Gastroesophageal sphincter (tissue), 4 donors: ENCODE results near the gene PLA2R1. TPM values are rescaled to one million over a fixed set of nuclear protein-coding genes. Genes with fewer than 3 reads are reported as not detected.

ENCODE experiments used
- ATAC-seq: fragments of 150-250 bp; one replicate; pipeline ENCODE4 v1.9.1; 2016; ENCODE audit warnings: mild to moderate bottlenecking, moderate library complexity
- H3K27ac ChIP-seq, 4 donors: fragments of 200-600 bp; sonication (generic) in 3 of 4; 1 replicate in 3 of 4; 2 replicates in 1 of 4; pipeline ENCODE4 v1.5.1; 2016 to 2019
- H3K27me3 ChIP-seq: fragments of 200-600 bp; sonication (generic); one replicate; pipeline ENCODE4 v1.5.1; 2019
- H3K36me3 ChIP-seq, 2 donors: fragments of 200-600 bp; sonication (generic); one replicate each; pipeline ENCODE4 v1.5.1; 2019; ENCODE audit warnings: control low read depth in 1 of 2
- H3K4me1 ChIP-seq, 3 donors: fragments of 200-600 bp; sonication (generic); 1 replicate in 2 of 3; 2 replicates in 1 of 3; pipeline ENCODE4 v1.5.1; 2016 to 2019; ENCODE audit warnings: control low read depth in 2 of 3
- H3K4me3 ChIP-seq, 2 donors: fragments of 200-600 bp; sonication (generic); one replicate each; pipeline ENCODE4 v1.5.1; 2019; ENCODE audit warnings: mild to moderate bottlenecking in 1 of 2, moderate library complexity in 1 of 2
- H3K9me3 ChIP-seq, 3 donors: fragments of 200-600 bp; sonication (generic); one replicate each; pipeline ENCODE4 v1.5.1; 2017 to 2019; ENCODE audit warnings: control low read depth in 2 of 3
- EP300 ChIP-seq: sonication (generic); formaldehyde crosslinking; IDR thresholded peaks from one replicate; pipeline ENCODE4 v1.6.1; 2017; ENCODE audit warnings: antibody characterized with exemption, mild to moderate bottlenecking
- POLR2A ChIP-seq, 2 donors: fragments of 450-650 bp; IDR thresholded peaks; one replicate each; pipeline ENCODE4 v1.6.1; 2017; ENCODE audit warnings: antibody characterized with exemption in 2 of 2, mild to moderate bottlenecking in 2 of 2, moderate library complexity in 1 of 2
- POLR2AphosphoS5 ChIP-seq: sonication (generic); formaldehyde crosslinking; IDR thresholded peaks from one replicate; pipeline ENCODE4 v1.6.1; 2017; ENCODE audit warnings: antibody characterized with exemption
- WGBS, 2 donors: methylation state at CpG; one replicate each; pipeline ENCODE4 v1.1.5; 2018; ENCODE audit warnings: low coverage in 1 of 2; 5-methylcytosine and 5-hydroxymethylcytosine counted together
- total RNA-seq, 4 donors: library from RNA; depleted of rRNA; stranded (reverse); fragments of >200 nt; gene quantifications; one replicate each; pipeline ENCODE4 v1.1.0, GENCODE V29; 2016
- TF ChIP-seq, protein P1 (sequence below), 4 experiments: fragments of 200-600 bp in 2 of 4; fragments of 450-650 bp in 2 of 4; sonication (generic) in 1 of 4; IDR thresholded peaks; one replicate each; pipeline ENCODE4 v1.5.1; 2017 to 2019; ENCODE audit warnings: antibody characterized with exemption in 4 of 4, mild to moderate bottlenecking in 2 of 4, moderate library complexity in 2 of 4

PLA2R1 gene
- total RNA-seq, 4 donors from 2014 or later, result 6.5 to 15.0 (median 8.0) TPM

DNA sequence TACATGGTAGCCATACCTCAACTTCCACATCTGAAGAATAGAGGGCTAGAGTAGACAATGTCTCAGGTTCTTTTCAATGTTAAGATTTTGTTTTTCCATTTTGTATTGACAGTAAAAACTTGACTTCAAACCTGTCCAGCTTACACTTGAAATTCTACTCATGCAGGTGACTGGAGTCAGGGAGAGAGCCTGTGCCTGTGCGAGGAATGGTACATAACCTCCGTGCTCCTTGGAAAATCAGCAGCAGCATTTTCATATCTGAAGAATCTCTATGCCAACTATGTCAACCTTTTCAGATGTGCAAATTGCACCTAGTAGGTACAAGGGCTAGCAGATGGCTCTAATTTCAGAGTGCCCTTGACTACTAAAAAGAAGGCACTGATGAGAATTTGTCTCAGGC, 2.1 kb downstream of the PLA2R1 start:
- no peak for ATAC-seq

DNA sequence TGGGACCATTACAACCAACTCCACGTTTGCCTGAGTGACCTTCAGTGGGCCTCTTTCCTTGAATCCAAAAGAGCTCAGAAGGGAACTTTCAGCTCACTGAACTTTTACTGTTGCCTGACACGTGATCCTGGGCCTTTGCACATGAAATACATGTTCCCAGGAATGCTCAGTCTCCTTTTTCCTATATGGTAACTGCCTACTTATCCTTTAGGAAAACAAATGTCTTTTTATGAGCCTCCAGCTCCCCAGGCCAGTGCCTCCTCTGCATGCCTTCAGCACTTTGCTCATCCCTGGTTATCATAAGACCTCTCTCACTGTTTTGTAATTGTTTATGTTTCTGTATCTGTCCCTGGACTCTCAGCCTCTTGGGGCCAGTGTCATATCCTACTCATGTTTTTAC, 5.1 kb downstream of the PLA2R1 start:
- H3K27me3 ChIP-seq, result no peaks in the 10 kb centered on the region
- peaks cover 0 to 38% (median 0%) of the 10 kb centered on the region in 3 donors for H3K4me1 ChIP-seq
- no peak for ATAC-seq
- WGBS, 2 donors, result 57 to 77% methylated on average over 1 to 2 of the region's 2 CpGs
- TF ChIP-seq, protein P1, sequence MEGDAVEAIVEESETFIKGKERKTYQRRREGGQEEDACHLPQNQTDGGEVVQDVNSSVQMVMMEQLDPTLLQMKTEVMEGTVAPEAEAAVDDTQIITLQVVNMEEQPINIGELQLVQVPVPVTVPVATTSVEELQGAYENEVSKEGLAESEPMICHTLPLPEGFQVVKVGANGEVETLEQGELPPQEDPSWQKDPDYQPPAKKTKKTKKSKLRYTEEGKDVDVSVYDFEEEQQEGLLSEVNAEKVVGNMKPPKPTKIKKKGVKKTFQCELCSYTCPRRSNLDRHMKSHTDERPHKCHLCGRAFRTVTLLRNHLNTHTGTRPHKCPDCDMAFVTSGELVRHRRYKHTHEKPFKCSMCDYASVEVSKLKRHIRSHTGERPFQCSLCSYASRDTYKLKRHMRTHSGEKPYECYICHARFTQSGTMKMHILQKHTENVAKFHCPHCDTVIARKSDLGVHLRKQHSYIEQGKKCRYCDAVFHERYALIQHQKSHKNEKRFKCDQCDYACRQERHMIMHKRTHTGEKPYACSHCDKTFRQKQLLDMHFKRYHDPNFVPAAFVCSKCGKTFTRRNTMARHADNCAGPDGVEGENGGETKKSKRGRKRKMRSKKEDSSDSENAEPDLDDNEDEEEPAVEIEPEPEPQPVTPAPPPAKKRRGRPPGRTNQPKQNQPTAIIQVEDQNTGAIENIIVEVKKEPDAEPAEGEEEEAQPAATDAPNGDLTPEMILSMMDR (IDR thresholded peaks at IDR 0.05), result no peak
- TF ChIP-seq POLR2A (IDR thresholded peaks at IDR 0.05) (no peak), EP300 (no peak), POLR2AphosphoS5 (no peak)
- no peak overlapping the region for H3K27ac ChIP-seq
- no peaks in the 10 kb centered on the region for H3K9me3 ChIP-seq
- H3K4me3 ChIP-seq, result no peak overlapping the region
- H3K36me3 ChIP-seq, result no peaks in the 10 kb centered on the region

More for the DNA sequence above, 2.1 kb downstream of the PLA2R1 start:
- Histone ChIP-seq H3K4me3 (no peak overlapping the region), H3K27ac (no peak overlapping the region), H3K9me3 (no peaks in the 10 kb centered on the region), H3K36me3 (no peaks in the 10 kb centered on the region), H3K4me1 (peaks cover 0 to 49% (median 7%) of the 10 kb centered on the region in 3 donors), H3K27me3 (no peaks in the 10 kb centered on the region)
- no peak for TF ChIP-seq POLR2A (IDR thresholded peaks at IDR 0.05)
- TF ChIP-seq, protein P1 (IDR thresholded peaks at IDR 0.05), result no peak
- TF ChIP-seq EP300, result no peak
- TF ChIP-seq POLR2AphosphoS5, result no peak
- WGBS, 2 donors, result 96 to 100% methylated on average over 2 of the region's 2 CpGs

GRCh38 chr2:160055726-160056108, 6.7 kb downstream of the PLA2R1 start:
- Histone ChIP-seq H3K4me1 (peaks cover 0 to 41% (median 5%) of the 10 kb centered on the region in 3 donors), H3K9me3 (no peaks in the 10 kb centered on the region), H3K27ac (no peak overlapping the region), H3K36me3 (no peaks in the 10 kb centered on the region), H3K27me3 (no peaks in the 10 kb centered on the region), H3K4me3 (no peak overlapping the region)
- 87 to 93% methylated on average over 7 of the region's 7 CpGs for WGBS, 2 donors
- TF ChIP-seq POLR2AphosphoS5 (no peak), POLR2A (IDR thresholded peaks at IDR 0.05) (no peak), EP300 (no peak)
- TF ChIP-seq, protein P1 (IDR thresholded peaks at IDR 0.05), result no peak
- no peak for ATAC-seq

- no peaks in the 10 kb centered on the region for H3K36me3 ChIP-seq
- H3K4me1 ChIP-seq, result peaks cover 0 to 38% (median 5%) of the 10 kb centered on the region in 3 donors
- no peaks in the 10 kb centered on the region for H3K9me3 ChIP-seq
- H3K4me3 ChIP-seq, result no peak overlapping the region
- no peaks in the 10 kb centered on the region for H3K27me3 ChIP-seq
- TF ChIP-seq POLR2AphosphoS5 (no peak), EP300 (no peak), POLR2A (IDR thresholded peaks at IDR 0.05) (no peak)
- TF ChIP-seq, protein P1 (IDR thresholded peaks at IDR 0.05), result no peak
- ATAC-seq, result no peak
- WGBS, 2 donors, result 48 to 70% methylated on average over 7 of the region's 7 CpGs
- no peak overlapping the region for H3K27ac ChIP-seq
Observed at GRCh38 chr2:160054984-160055725, 7.3 kb downstream of the PLA2R1 start.

GRCh38 chr2:160053946-160054345, 8.5 kb downstream of the PLA2R1 start:
- TF ChIP-seq, protein P1 (IDR thresholded peaks at IDR 0.05), result no peak
- TF ChIP-seq POLR2A (IDR thresholded peaks at IDR 0.05) (no peak), EP300 (no peak), POLR2AphosphoS5 (no peak)
- WGBS, 2 donors, result 92 to 100% methylated on average over 1 to 2 of the region's 2 CpGs
- no peak overlapping the region for H3K4me3 ChIP-seq
- no peak for ATAC-seq
- peaks cover 0 to 38% (median 5%) of the 10 kb centered on the region in 3 donors for H3K4me1 ChIP-seq
- no peaks in the 10 kb centered on the region for H3K36me3 ChIP-seq
- no peak overlapping the region for H3K27ac ChIP-seq
- no peaks in the 10 kb centered on the region for H3K27me3 ChIP-seq
- H3K9me3 ChIP-seq, result no peaks in the 10 kb centered on the region
